ENCODE measurements around the gene FGF22. TPM values are rescaled to one million over a fixed set of nuclear protein-coding genes. Genes with fewer than 3 reads are reported as not detected.

The FGF22 gene
- total and polyA plus RNA-seq, 2 of the 4 experiments (the other 2 are of a cell fraction), result 0.14 TPM; not detected in 1

- peaks cover 23% of the 10 kb centered on the region for H4K20me1 ChIP-seq (ENCODE audit: insufficient read depth, low read length)
- in situ Hi-C loops (cut with MboI; ENCODE audit: low sequenced_read_pairs) (no loop called here), dilution Hi-C loops (cut with HindIII; ENCODE audit: low sequenced_read_pairs, unreplicated experiment) (no loop called here), intact Hi-C loops (cut with micrococcal nuclease) (no loop called here)
- H2BK120ac ChIP-seq (ENCODE audit: low read depth, low read length), result no peak overlapping the region
- no peak overlapping the region for H4K91ac ChIP-seq (ENCODE audit: insufficient read depth, low read depth, low read length)
- H3K9me3 ChIP-seq (ENCODE audit: control insufficient read depth, insufficient read depth, low read length), result no peaks in the 10 kb centered on the region
- no peak overlapping the region for H4K8ac ChIP-seq (ENCODE audit: low read depth in 2 of 2, low read length in 2 of 2)
- H3K56ac ChIP-seq (ENCODE audit: extremely low read depth, insufficient read depth, low read length), result no peak overlapping the region
- H3K4me2 ChIP-seq (ENCODE audit: low read depth, low read length), result no peak overlapping the region
- H2AFZ ChIP-seq (replicated peaks; ENCODE audit: low read length, poor library complexity), result no peak overlapping the region
- no peak overlapping the region for H2AK5ac ChIP-seq (ENCODE audit: low read depth, low read length)
- no peak overlapping the region for H3K23ac ChIP-seq (ENCODE audit: low read depth, low read length)
- DNase-seq (no peak), ATAC-seq (ENCODE audit: low read depth) (no peak)
- H3K4ac ChIP-seq (ENCODE audit: low read depth, low read length), result no peak overlapping the region
- H3K27ac ChIP-seq (ENCODE audit: insufficient read depth, low read length), result no peak overlapping the region
- no peak overlapping the region for H2BK15ac ChIP-seq (ENCODE audit: low read depth, low read length)
- no peak overlapping the region for H3K9ac ChIP-seq (ENCODE audit: low read depth, low read length)
- H3K14ac ChIP-seq (replicated peaks; ENCODE audit: low read depth, low read length), result no peak overlapping the region
- no peaks in the 10 kb centered on the region for H3K9me1 ChIP-seq (ENCODE audit: insufficient read depth, low read length)
- no peak overlapping the region for H4K5ac ChIP-seq (ENCODE audit: low read depth, low read length)
- H3K79me1 ChIP-seq (ENCODE audit: low read depth in 1 of 2, low read length in 2 of 2), result no peaks in the 10 kb centered on the region
- H2BK20ac ChIP-seq (ENCODE audit: low read depth, low read length), result no peak overlapping the region
- WGBS, 2 experiments (ENCODE audit: extremely low coverage in 2 of 2, insufficient read length in 1 of 2), result 74% methylated on average over 26 of the region's 42 CpGs; no CpG with 5 or more reads in 1 of the 2 experiments
- no peak overlapping the region for H2AK9ac ChIP-seq (replicated peaks; ENCODE audit: low read depth, low read length, poor library complexity)
- CTCF ChIA-PET, result no interaction called here
- no peaks in the 10 kb centered on the region for H3K36me3 ChIP-seq (ENCODE audit: control insufficient read depth, insufficient read depth, low read length)
- no TSS peak for BruUV-seq (replicated peaks)
- peaks cover 21% of the 10 kb centered on the region; the same call in 1 of the 2 replicates for H3K27me3 ChIP-seq (ENCODE audit: control insufficient read depth, insufficient read depth, low read length)
- H3K18ac ChIP-seq (ENCODE audit: low read depth, low read length), result no peak overlapping the region
- no peak overlapping the region for H2BK5ac ChIP-seq (ENCODE audit: low read depth, low read length, poor library complexity, severe bottlenecking)
- no peak overlapping the region for H3K4me3 ChIP-seq (ENCODE audit: insufficient read depth, low read depth, low read length)
- POLR2A ChIA-PET (ENCODE audit: unreplicated experiment), result no interaction called here
- no peaks in the 10 kb centered on the region for H3K4me1 ChIP-seq (ENCODE audit: control insufficient read depth, insufficient read depth, low read length)
- no peak for TF ChIP-seq MAFK (IDR thresholded peaks at IDR 0.05; ENCODE audit: low read depth, low read length)
- TF ChIP-seq NFE2L2 (IDR thresholded peaks at IDR 0.05; ENCODE audit: low read depth, low read length), result no peak
- no peak for TF ChIP-seq FOS (IDR thresholded peaks at IDR 0.05; ENCODE audit: low read depth, low read length)
- TF ChIP-seq RAD21 (IDR thresholded peaks at IDR 0.05; ENCODE audit: low read length), result no peak
- TF ChIP-seq USF2 (IDR thresholded peaks at IDR 0.05; ENCODE audit: low read depth, low read length), result no peak
- no peak for TF ChIP-seq MXI1 (IDR thresholded peaks at IDR 0.05; ENCODE audit: borderline replicate concordance, low read depth, low read length)
- no peak for TF ChIP-seq MAZ (IDR thresholded peaks at IDR 0.05; ENCODE audit: borderline replicate concordance, low read depth, low read length)
- no peak for TF ChIP-seq SMC3 (IDR thresholded peaks at IDR 0.05; ENCODE audit: low read depth, low read length)
- no peak for TF ChIP-seq POLR2A (IDR thresholded peaks at IDR 0.05; ENCODE audit: low read depth, low read length)
- no peak for TF ChIP-seq CEBPB (IDR thresholded peaks at IDR 0.05; ENCODE audit: low read depth, low read length)
- no peak for TF ChIP-seq RFX5 (IDR thresholded peaks at IDR 0.05; ENCODE audit: low read depth, low read length)
- no peak for TF ChIP-seq CTCF (conservative IDR thresholded peaks at IDR 0.05; ENCODE audit: low read depth, low read length)
- no peak for TF ChIP-seq ELK1 (IDR thresholded peaks at IDR 0.05; ENCODE audit: borderline replicate concordance, low read depth, low read length)
- TF ChIP-seq RCOR1 (IDR thresholded peaks at IDR 0.05; ENCODE audit: insufficient replicate concordance, low read length), result no peak
- no peak for TF ChIP-seq BHLHE40 (IDR thresholded peaks at IDR 0.05; ENCODE audit: low read depth, low read length)
Observed at GRCh38 chr19:595326-596262, 44.1 kb upstream of the FGF22 start.

Data from IMR-90 (cell line).